GM21423 (cell line): ENCODE results near the gene COG5.
"Not testable (repeated sequence)": the region's sequence is repeated elsewhere in the genome, so short reads cannot be mapped to it uniquely, and the experiment has no call there.

Source experiments
- ATAC-seq: cut with Tn5 transposase; IDR thresholded peaks from one replicate; pipeline ENCODE4 v1.9.1; 2021; ENCODE audit warnings: mild to moderate bottlenecking, moderate library complexity; ENCODE audit not compliant: unreplicated experiment

The COG5 gene

GRCh38 chr7:107286751-107287621, 276.7 kb downstream of the COG5 start:
- no peak for ATAC-seq

- no peak for ATAC-seq
Measured at GRCh38 chr7:107284911-107285479, 278.7 kb downstream of the COG5 start.

- no peak for ATAC-seq
Measured at GRCh38 chr7:107277331-107277730, 286.4 kb downstream of the COG5 start.

GRCh38 chr7:107276220-107276827, 287.4 kb downstream of the COG5 start:
- no peak for ATAC-seq

- no peak for ATAC-seq
Measured at GRCh38 chr7:107274506-107274905, 289.2 kb downstream of the COG5 start.

- no peak for ATAC-seq
Measured at GRCh38 chr7:107269790-107270189, 293.9 kb downstream of the COG5 start.

GRCh38 chr7:107268594-107268993, 295.1 kb downstream of the COG5 start:
- no peak for ATAC-seq

GRCh38 chr7:107267138-107267537, 296.6 kb downstream of the COG5 start:
- no peak for ATAC-seq

GRCh38 chr7:107264723-107265122, 299.0 kb downstream of the COG5 start:
- no peak for ATAC-seq

GRCh38 chr7:107262857-107263256, 300.9 kb downstream of the COG5 start:
- no peak for ATAC-seq

GRCh38 chr7:107258737-107259136, 305.0 kb downstream of the COG5 start:
- ATAC-seq: no peak

GRCh38 chr7:107255602-107256001, 308.1 kb downstream of the COG5 start:
- no peak for ATAC-seq

- ATAC-seq: no peak
Measured at GRCh38 chr7:107254398-107254985, 309.2 kb downstream of the COG5 start.

- ATAC-seq: no peak
Measured at GRCh38 chr7:107253599-107253998, 310.1 kb downstream of the COG5 start.

- no peak for ATAC-seq
Measured at GRCh38 chr7:107251963-107252362, 311.8 kb downstream of the COG5 start.

GRCh38 chr7:107248551-107249316, 315.0 kb downstream of the COG5 start:
- no peak for ATAC-seq

GRCh38 chr7:107246836-107247235, 316.9 kb downstream of the COG5 start:
- ATAC-seq: not testable (repeated sequence)

GRCh38 chr7:107244613-107245012, 319.1 kb downstream of the COG5 start:
- no peak for ATAC-seq

- ATAC-seq: no peak
Measured at GRCh38 chr7:107242267-107242666, 321.5 kb downstream of the COG5 start.

GRCh38 chr7:107237451-107237850, 326.3 kb downstream of the COG5 start:
- ATAC-seq: no peak

- no peak for ATAC-seq
Measured at GRCh38 chr7:107236862-107237261, 326.9 kb downstream of the COG5 start.
